ENCODE measurements around the gene MAML3.

DNA sequence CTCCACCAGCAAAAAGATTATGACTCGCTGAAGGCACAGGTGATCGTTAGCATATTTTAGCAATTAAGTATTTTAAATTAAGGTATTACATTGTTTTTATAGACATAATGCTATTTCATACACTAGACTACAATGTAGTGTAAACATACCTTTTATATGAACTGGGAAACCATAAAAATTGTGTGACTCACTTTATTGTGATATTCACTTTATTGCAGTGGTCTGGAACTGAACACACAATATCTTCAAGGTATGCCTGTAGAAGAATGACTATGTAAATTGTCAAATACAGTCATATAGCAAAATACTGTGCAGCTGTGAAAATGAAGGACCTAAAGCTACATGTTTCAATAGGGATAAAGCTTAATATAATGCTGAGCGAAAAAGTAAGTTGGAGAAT is 26.6 kb upstream of the MAML3 start:
- TF ChIP-seq SP1 (IDR thresholded peaks at IDR 0.05) (no peak), ELF4 (IDR thresholded peaks at IDR 0.05) (no peak), HDGF (IDR thresholded peaks at IDR 0.05; ENCODE audit: borderline replicate concordance) (no peak), FOXM1 (IDR thresholded peaks at IDR 0.05; ENCODE audit: borderline replicate concordance) (no peak), NFRKB (IDR thresholded peaks at IDR 0.05) (no peak), CTBP1 (IDR thresholded peaks at IDR 0.05; ENCODE audit: borderline replicate concordance) (no peak), L3MBTL2 (conservative IDR thresholded peaks at IDR 0.05) (no peak), TARDBP (IDR thresholded peaks at IDR 0.05) (no peak), LEF1 (IDR thresholded peaks at IDR 0.05; ENCODE audit: borderline replicate concordance) (no peak), ZNF384 (IDR thresholded peaks at IDR 0.05) (no peak)
